Measurements from ENCODE around the gene MYO1A. TPM values are rescaled to one million over a fixed set of nuclear protein-coding genes. Genes with fewer than 3 reads are reported as not detected.

Gene MYO1A
- total and polyA plus RNA-seq, 2 of the 13 experiments (the other 11 are each of a cell fraction or from before 2014, with no cell fraction given), result 5.3 to 6.0 TPM

DNA sequence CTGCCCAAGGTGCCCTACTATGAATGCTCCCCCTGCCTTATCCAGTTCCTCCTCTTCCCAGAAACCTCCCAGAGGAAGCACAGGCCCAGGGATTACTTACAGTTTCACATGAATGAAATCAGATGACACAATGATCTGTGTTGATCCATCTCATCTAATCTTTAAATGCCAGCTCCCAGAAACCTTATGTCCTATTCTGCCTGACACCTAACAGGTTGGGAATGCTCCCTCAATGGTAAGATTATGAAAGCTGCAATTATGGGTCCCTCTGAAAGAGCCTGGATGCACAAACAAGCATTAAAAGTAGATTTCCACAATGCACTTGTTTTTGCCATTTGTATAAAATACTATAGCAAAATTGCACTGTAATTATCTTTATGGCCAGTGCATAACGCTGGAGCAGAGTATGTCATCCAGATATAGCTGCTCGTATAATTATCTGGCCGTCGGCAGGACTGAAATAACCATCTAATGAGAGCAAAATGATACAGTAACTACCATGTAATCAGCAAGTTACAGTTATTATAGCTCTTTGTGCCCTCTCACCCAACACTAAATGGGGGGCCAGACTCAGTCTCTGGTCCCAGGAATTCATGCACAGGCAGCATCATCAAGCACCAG, 39.2 kb downstream of the MYO1A start:
- ATAC-seq (no peak), DNase-seq (ENCODE audit: low spot score) (no peak), FAIRE-seq (no peak)
- no peaks in the 10 kb centered on the region for H3K36me3 ChIP-seq (replicated peaks in 1 of 2; ENCODE audit: control insufficient read depth in 1 of 2, insufficient read depth in 2 of 2, low read length in 2 of 2)
- ChIA-PET POLR2A (no interaction called here), CTCF (ENCODE audit: low intra/inter-chr PET ratio, low total read pairs) (no interaction called here)
- no peak overlapping the region for H3K4me2 ChIP-seq (ENCODE audit: low read depth, low read length)
- H3K27ac ChIP-seq (ENCODE audit: extremely low read length, insufficient read depth, low read length), result no peak overlapping the region
- peaks cover 31% of the 10 kb centered on the region for H3K4me1 ChIP-seq (ENCODE audit: insufficient read depth, low read length)
- no peak overlapping the region for H3K4me3 ChIP-seq (replicated peaks in 1 of 3; ENCODE audit: insufficient read depth in 1 of 3, low read depth in 2 of 3, low read length in 3 of 3)
- no TSS peak for BruUV-seq (replicated peaks)
- H3K79me2 ChIP-seq (ENCODE audit: insufficient read depth, low read length), result peaks cover 2% of the 10 kb centered on the region
- H3K9ac ChIP-seq (ENCODE audit: insufficient read depth, low read depth, low read length), result no peak overlapping the region
- no peak overlapping the region for H2AFZ ChIP-seq (ENCODE audit: low read length)
- intact Hi-C loops (cut with micrococcal nuclease; ENCODE audit: unreplicated experiment) (no loop called here), in situ Hi-C loops (cut with HindIII; ENCODE audit: extremely low pct_ligation_motif_present, low pct_unique_long_range_greater_than_20kb) (no loop called here)
- WGBS (ENCODE audit: low lambda C conversion rate), result 82% methylated on average over 4 of the region's 4 CpGs
- no peaks in the 10 kb centered on the region for H3K9me3 ChIP-seq (ENCODE audit: low read length)
- H3K27me3 ChIP-seq (ENCODE audit: control insufficient read depth in 1 of 2, insufficient read depth in 2 of 2, low read length in 2 of 2), result peaks cover 3 to 35% of the 10 kb centered on the region in 2 experiments; a peak in 3 of 5 replicates
- no peaks in the 10 kb centered on the region for H4K20me1 ChIP-seq (ENCODE audit: insufficient read depth, low read length)
- TF ChIP-seq DMAP1 (CRISPR knock-in tag; IDR thresholded peaks at IDR 0.05) (no peak), CBX2 (IDR thresholded peaks at IDR 0.05; ENCODE audit: low read depth, low read length) (no peak), CBX2 (CRISPR knock-in tag; IDR thresholded peaks at IDR 0.05; ENCODE audit: low read depth) (no peak), ZSCAN20 (CRISPR knock-in tag; IDR thresholded peaks at IDR 0.05; ENCODE audit: borderline replicate concordance) (no peak), GATAD1 (CRISPR knock-in tag; IDR thresholded peaks at IDR 0.05) (no peak), ZNF331 (CRISPR knock-in tag; IDR thresholded peaks at IDR 0.05) (no peak), KLF6 (CRISPR knock-in tag; IDR thresholded peaks at IDR 0.05) (no peak), ZSCAN25 (CRISPR knock-in tag; IDR thresholded peaks at IDR 0.05) (no peak), ZSCAN22 (CRISPR knock-in tag; IDR thresholded peaks at IDR 0.05) (no peak), JUND (CRISPR knock-in tag; IDR thresholded peaks at IDR 0.05) (no peak), TBP (CRISPR knock-in tag; IDR thresholded peaks at IDR 0.05) (no peak)
- TF ChIP-seq, protein P1, sequence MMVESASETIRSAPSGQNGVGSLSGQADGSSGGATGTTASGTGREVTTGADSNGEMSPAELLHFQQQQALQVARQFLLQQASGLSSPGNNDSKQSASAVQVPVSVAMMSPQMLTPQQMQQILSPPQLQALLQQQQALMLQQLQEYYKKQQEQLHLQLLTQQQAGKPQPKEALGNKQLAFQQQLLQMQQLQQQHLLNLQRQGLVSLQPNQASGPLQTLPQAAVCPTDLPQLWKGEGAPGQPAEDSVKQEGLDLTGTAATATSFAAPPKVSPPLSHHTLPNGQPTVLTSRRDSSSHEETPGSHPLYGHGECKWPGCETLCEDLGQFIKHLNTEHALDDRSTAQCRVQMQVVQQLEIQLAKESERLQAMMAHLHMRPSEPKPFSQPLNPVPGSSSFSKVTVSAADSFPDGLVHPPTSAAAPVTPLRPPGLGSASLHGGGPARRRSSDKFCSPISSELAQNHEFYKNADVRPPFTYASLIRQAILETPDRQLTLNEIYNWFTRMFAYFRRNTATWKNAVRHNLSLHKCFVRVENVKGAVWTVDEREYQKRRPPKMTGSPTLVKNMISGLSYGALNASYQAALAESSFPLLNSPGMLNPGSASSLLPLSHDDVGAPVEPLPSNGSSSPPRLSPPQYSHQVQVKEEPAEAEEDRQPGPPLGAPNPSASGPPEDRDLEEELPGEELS (CRISPR knock-in tag; IDR thresholded peaks at IDR 0.05), result no peak
- TF ChIP-seq, protein P2, sequence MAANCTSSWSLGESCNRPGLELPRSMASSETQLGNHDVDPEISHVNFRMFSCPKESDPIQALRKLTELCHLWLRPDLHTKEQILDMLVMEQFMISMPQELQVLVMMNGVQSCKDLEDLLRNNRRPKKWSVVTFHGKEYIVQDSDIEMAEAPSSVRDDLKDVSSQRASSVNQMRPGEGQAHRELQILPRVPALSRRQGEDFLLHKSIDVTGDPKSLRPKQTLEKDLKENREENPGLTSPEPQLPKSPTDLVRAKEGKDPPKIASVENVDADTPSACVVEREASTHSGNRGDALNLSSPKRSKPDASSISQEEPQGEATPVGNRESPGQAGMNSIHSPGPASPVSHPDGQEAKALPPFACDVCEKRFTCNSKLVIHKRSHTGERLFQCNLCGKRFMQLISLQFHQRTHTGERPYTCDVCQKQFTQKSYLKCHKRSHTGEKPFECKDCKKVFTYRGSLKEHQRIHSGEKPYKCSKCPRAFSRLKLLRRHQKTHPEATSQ (CRISPR knock-in tag; IDR thresholded peaks at IDR 0.05; ENCODE audit: borderline replicate concordance), result no peak
- TF ChIP-seq, protein P3, sequence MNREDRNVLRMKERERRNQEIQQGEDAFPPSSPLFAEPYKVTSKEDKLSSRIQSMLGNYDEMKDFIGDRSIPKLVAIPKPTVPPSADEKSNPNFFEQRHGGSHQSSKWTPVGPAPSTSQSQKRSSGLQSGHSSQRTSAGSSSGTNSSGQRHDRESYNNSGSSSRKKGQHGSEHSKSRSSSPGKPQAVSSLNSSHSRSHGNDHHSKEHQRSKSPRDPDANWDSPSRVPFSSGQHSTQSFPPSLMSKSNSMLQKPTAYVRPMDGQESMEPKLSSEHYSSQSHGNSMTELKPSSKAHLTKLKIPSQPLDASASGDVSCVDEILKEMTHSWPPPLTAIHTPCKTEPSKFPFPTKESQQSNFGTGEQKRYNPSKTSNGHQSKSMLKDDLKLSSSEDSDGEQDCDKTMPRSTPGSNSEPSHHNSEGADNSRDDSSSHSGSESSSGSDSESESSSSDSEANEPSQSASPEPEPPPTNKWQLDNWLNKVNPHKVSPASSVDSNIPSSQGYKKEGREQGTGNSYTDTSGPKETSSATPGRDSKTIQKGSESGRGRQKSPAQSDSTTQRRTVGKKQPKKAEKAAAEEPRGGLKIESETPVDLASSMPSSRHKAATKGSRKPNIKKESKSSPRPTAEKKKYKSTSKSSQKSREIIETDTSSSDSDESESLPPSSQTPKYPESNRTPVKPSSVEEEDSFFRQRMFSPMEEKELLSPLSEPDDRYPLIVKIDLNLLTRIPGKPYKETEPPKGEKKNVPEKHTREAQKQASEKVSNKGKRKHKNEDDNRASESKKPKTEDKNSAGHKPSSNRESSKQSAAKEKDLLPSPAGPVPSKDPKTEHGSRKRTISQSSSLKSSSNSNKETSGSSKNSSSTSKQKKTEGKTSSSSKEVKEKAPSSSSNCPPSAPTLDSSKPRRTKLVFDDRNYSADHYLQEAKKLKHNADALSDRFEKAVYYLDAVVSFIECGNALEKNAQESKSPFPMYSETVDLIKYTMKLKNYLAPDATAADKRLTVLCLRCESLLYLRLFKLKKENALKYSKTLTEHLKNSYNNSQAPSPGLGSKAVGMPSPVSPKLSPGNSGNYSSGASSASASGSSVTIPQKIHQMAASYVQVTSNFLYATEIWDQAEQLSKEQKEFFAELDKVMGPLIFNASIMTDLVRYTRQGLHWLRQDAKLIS (CRISPR knock-in tag; IDR thresholded peaks at IDR 0.05), result no peak
- TF ChIP-seq, protein P4, sequence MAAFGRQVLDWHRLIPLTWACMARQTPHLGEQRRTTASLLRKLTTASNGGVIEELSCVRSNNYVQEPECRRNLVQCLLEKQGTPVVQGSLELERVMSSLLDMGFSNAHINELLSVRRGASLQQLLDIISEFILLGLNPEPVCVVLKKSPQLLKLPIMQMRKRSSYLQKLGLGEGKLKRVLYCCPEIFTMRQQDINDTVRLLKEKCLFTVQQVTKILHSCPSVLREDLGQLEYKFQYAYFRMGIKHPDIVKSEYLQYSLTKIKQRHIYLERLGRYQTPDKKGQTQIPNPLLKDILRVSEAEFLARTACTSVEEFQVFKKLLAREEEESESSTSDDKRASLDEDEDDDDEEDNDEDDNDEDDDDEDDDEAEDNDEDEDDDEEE (CRISPR knock-in tag; IDR thresholded peaks at IDR 0.05), result no peak
- TF ChIP-seq, protein P5, sequence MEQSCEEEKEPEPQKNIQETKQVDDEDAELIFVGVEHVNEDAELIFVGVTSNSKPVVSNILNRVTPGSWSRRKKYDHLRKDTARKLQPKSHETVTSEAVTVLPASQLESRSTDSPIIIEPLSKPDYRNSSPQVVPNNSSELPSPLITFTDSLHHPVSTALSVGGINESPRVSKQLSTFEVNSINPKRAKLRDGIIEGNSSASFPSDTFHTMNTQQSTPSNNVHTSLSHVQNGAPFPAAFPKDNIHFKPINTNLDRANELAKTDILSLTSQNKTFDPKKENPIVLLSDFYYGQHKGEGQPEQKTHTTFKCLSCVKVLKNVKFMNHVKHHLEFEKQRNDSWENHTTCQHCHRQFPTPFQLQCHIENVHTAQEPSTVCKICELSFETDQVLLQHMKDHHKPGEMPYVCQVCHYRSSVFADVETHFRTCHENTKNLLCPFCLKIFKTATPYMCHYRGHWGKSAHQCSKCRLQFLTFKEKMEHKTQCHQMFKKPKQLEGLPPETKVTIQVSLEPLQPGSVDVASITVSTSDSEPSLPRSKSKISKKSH (CRISPR knock-in tag; IDR thresholded peaks at IDR 0.05; ENCODE audit: borderline replicate concordance), result no peak

All from HepG2 (cell line).